Activated naive CD8-positive, alpha-beta T cell (primary cell): Measurements from ENCODE around the gene TIMM21.

Experiments
- H3K27ac Mint-ChIP-seq: one replicate; pipeline ENCODE4 v1.8.0; 2021; ENCODE audit warnings: mixed read lengths
- H3K27me3 Mint-ChIP-seq: one replicate; pipeline ENCODE4 v1.8.0; 2021; ENCODE audit warnings: mixed read lengths
- H3K36me3 Mint-ChIP-seq: one replicate; pipeline ENCODE4 v1.8.0; 2021; ENCODE audit warnings: mixed read lengths
- H3K4me1 Mint-ChIP-seq: one replicate; pipeline ENCODE4 v1.8.0; 2021; ENCODE audit warnings: low read depth, mixed read lengths
- H3K4me3 Mint-ChIP-seq: one replicate; pipeline ENCODE4 v1.8.0; 2021; ENCODE audit warnings: mild to moderate bottlenecking, mixed read lengths
- H3K9me3 Mint-ChIP-seq: one replicate; pipeline ENCODE4 v1.8.0; 2021; ENCODE audit warnings: low read depth, mixed read lengths

The TIMM21 gene

DNA sequence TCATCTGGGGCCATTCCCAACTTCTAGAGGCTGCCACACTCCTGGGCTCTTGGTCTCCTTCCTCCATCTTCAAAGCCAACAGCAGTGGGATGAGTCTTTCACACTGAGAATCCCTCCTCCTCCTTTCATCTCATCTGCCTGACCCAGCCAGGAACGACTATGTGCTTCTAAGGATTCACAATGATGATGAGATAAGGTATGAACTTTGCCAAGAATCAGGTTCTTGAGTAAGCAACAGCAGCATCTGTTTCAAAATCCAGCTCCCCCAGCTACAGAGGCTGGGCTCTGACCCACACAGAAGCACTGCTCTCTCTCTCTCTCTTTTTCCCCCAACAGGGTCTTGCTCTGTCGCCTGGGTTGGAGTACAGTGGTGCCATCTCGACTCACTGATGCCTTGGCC, 46.4 kb downstream of the TIMM21 start:
- Mint-ChIP-seq H3K27me3 (no peaks in the 10 kb centered on the region), H3K4me3 (no peak overlapping the region), H3K27ac (no peak overlapping the region), H3K4me1 (peaks cover 1% of the 10 kb centered on the region), H3K9me3 (no peaks in the 10 kb centered on the region), H3K36me3 (no peaks in the 10 kb centered on the region)

GRCh38 chr18:74196220-74197119, 48.1 kb downstream of the TIMM21 start:
- no peaks in the 10 kb centered on the region for H3K27me3 Mint-ChIP-seq

DNA sequence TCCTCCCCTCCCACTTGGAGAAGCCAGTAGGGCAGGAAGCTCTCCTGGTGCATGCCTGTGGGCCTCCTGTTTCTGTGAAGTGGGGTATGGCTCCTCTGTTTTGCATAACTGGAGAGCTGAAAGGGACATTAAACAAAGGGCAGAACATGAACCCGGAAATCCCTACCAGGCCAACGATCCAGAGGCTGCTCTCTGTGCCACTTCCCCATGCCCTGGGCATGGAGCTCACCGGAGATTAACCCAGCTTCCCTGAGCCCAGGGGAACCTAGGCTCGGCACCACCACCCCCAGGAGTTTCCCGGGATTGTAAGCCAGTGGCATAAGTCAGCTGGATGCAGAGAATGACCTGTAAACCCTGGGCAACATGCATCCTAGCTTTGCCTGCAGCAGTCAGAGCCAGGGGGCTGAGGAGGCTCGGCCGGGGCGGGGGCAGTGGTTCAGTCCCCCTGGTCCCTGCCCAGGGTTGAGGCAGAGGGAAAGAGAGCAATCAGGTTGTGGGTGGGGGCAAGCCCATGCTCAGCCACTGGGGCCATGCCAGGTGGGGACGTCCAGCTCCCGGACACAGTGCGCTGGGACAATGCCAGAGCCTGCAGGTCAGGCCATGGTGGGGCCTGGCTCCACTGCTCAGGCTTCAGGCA, 49.5 kb downstream of the TIMM21 start:
- Mint-ChIP-seq H3K4me1 (peaks cover 1% of the 10 kb centered on the region), H3K27me3 (no peaks in the 10 kb centered on the region), H3K4me3 (no peak overlapping the region), H3K36me3 (no peaks in the 10 kb centered on the region), H3K9me3 (no peaks in the 10 kb centered on the region), H3K27ac (no peak overlapping the region)

More at GRCh38 chr18:74196220-74197119, 48.1 kb downstream of the TIMM21 start:
- Mint-ChIP-seq H3K36me3 (no peaks in the 10 kb centered on the region), H3K9me3 (no peaks in the 10 kb centered on the region), H3K27ac (peak overlapping the region; percentile 56), H3K4me1 (peaks cover 1% of the 10 kb centered on the region), H3K4me3 (peak overlapping the region; percentile 80)

DNA sequence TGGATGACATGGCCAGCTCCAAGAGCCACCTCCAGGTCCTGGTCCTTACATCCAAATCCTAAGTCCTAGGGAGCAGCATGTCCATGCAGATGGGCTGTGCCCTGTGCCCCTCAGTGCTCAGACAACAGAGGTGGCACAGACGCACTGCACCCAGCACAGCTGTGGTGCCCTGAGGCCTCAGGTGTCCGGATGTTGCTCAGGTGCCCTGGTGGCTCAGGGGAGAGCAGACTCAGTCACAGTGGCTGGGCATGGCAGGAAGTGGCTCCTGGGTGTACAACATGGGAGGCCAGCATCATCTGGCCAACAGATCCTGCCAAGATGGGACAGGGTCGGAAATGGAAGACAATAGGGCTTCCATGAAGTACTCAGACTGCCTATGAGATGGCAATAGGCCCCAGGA, 50.1 kb downstream of the TIMM21 start:
- Mint-ChIP-seq H3K9me3 (no peaks in the 10 kb centered on the region), H3K4me1 (peaks cover 1% of the 10 kb centered on the region), H3K27me3 (no peaks in the 10 kb centered on the region), H3K27ac (no peak overlapping the region), H3K36me3 (no peaks in the 10 kb centered on the region), H3K4me3 (no peak overlapping the region)

DNA sequence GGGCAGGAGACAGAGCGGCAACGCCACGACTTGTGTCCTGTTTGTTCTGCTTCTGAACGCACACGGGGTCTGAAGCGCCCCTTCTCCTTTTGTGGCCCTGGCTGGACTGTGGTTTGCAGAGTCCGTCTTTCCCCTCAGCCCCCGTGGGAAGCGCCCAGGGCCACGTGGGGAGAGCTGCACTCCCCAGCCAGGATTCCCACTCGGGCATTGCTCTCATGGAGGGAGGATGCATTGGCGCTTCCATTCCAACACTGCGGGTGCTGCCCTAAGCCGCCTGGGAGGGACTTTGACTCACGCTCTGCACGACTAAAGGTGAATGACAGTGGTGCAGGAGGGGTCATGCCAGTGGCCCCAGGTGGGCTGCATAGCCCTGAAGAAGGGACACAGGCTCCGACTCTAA, 52.5 kb downstream of the TIMM21 start:
- Mint-ChIP-seq H3K4me3 (no peak overlapping the region), H3K27ac (no peak overlapping the region), H3K36me3 (no peaks in the 10 kb centered on the region), H3K9me3 (no peaks in the 10 kb centered on the region), H3K4me1 (peaks cover 1% of the 10 kb centered on the region), H3K27me3 (no peaks in the 10 kb centered on the region)

- Mint-ChIP-seq H3K36me3 (no peaks in the 10 kb centered on the region), H3K4me1 (no peaks in the 10 kb centered on the region), H3K9me3 (no peaks in the 10 kb centered on the region), H3K27me3 (no peaks in the 10 kb centered on the region), H3K4me3 (no peak overlapping the region), H3K27ac (no peak overlapping the region)
Observed at GRCh38 chr18:74203811-74204210, 55.5 kb downstream of the TIMM21 start.

DNA sequence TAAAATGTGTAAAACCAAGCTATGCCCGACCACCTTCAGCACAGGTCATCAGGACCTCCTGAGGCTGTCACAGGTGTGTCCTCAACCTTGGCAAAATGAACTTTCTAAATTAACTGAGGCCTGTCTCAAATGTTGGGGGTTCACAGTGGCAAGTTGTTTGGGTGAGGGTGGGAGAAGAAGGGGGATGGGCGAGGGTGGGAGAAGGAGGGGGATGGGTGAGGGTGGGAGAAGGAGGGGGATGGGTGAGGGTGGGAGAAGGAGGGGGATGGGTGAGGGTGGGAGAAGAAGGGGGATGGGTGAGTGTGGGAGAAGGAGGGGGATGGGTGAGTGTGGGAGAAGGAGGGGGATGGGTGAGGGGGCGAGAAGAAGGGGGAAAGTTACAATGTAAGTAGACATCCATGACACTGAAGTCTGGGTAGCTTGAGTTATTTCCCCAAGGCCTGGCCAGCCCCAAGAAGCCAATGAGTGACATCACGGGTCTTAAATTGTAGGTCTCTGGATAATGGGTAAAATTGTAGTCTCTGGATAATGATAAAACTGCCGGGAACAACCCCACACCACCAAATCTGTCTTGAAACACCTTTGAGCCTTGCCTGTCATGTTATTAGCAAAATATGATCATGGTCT, 56.3 kb downstream of the TIMM21 start:
- H3K27ac Mint-ChIP-seq = no peak overlapping the region
- no peaks in the 10 kb centered on the region for H3K4me1 Mint-ChIP-seq
- H3K27me3 Mint-ChIP-seq = no peaks in the 10 kb centered on the region
- no peaks in the 10 kb centered on the region for H3K36me3 Mint-ChIP-seq
- no peak overlapping the region for H3K4me3 Mint-ChIP-seq
- H3K9me3 Mint-ChIP-seq = no peaks in the 10 kb centered on the region
